Pulmonary artery endothelial cell (primary cell): ENCODE data around the gene NAALADL2. TPM values are rescaled to one million over a fixed set of nuclear protein-coding genes. Genes with fewer than 3 reads are reported as not detected.
"Not testable (repeated sequence)": the region's sequence is repeated elsewhere in the genome, so short reads cannot be mapped to it uniquely, and the experiment has no call there.

Experiments
- DNase-seq: peaks from one replicate; pipeline ENCODE4 v3.0.0-alpha.2; 2011; ENCODE audit warnings: low read depth, low spot score
- total RNA-seq: library from RNA; depleted of rRNA; stranded (reverse); fragments of >200 nt; gene quantifications from 2 replicates; pipeline ENCODE4 v1.2.3, GENCODE V29; 2014

Gene NAALADL2
- total RNA-seq, 1 donor from 2014 or later: 3.4 TPM

GRCh38 chr3:175416600-175416999 is 557.5 kb downstream of the NAALADL2 start:
- no peak for DNase-seq

GRCh38 chr3:175417426-175417825 is 558.3 kb downstream of the NAALADL2 start:
- no peak for DNase-seq

DNA sequence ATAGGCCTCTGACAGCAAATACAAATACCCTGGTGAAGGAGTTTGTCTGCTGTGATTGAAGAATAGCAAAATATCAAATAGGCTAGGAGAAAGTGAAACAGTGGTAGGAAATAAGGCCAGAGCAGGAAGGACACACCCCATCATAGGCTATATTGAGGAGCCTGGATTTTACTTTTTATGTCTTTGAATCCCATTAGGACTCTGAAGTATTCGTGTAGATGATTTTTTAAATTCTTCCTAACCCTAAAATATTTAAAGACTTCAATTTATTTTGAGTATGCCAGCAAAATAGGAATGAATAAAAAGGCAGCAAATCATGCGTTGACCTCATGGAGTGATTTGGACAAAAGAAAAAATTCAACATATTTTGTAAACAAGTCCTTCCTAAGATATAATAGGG is 562.8 kb downstream of the NAALADL2 start:
- no peak for DNase-seq

- DNase-seq: no peak
Measured at GRCh38 chr3:175422744-175423143, 563.6 kb downstream of the NAALADL2 start.

DNA sequence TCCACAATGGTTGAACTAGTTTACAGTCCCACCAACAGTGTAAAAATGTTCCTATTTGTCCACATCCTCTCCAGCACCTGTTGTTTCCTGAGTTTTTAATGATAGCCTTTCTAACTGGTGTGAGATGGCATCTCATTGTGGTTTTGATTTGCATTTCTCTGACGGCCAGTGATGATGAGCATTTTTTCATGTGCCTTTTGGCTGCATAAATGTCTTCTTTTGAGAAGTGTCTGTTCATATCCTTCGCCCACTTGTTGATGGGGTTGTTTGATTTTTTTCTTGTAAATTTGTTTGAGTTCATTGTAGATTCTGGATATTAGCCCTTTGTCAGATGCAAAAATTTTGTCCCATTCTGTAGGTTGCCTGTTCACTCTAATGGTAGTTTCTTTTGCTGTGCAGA is 564.7 kb downstream of the NAALADL2 start:
- DNase-seq: not testable (repeated sequence)

GRCh38 chr3:175426805-175427204 is 567.7 kb downstream of the NAALADL2 start:
- DNase-seq: no peak

- no peak for DNase-seq
Measured at GRCh38 chr3:175428466-175428865, 569.3 kb downstream of the NAALADL2 start.

- no peak for DNase-seq
Measured at GRCh38 chr3:175430983-175431773, 572.0 kb downstream of the NAALADL2 start.

DNA sequence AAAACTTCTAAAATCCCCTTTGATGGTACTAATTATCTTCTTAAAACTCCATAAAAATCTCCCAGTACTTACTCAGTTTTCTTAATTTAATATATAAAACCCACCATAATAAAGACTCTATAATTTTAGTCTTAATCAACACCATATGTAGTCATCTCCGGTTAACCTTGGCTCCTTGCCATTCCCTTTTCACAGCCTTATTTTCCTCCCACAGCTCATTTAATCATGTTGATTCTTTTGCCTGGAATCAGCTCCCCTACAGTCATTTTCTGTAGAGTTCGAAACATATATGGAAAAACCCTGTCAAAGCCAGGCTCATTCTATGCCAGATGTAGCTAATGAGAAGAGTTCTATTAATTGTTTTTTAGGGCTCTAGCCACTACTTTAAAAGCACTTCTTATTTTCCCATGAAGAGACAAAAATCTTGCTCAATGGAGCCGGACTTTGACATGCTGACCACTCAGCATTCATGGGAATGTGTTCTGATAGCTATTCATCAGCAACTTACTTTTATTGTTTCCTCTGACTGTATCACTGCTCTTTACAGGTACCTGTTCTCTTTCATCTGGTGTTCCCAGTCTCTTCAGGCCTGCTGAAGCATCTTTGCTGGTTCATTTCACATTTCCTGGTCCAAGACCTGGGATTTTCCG is 573.4 kb downstream of the NAALADL2 start:
- DNase-seq: peak; percentile 41

DNA sequence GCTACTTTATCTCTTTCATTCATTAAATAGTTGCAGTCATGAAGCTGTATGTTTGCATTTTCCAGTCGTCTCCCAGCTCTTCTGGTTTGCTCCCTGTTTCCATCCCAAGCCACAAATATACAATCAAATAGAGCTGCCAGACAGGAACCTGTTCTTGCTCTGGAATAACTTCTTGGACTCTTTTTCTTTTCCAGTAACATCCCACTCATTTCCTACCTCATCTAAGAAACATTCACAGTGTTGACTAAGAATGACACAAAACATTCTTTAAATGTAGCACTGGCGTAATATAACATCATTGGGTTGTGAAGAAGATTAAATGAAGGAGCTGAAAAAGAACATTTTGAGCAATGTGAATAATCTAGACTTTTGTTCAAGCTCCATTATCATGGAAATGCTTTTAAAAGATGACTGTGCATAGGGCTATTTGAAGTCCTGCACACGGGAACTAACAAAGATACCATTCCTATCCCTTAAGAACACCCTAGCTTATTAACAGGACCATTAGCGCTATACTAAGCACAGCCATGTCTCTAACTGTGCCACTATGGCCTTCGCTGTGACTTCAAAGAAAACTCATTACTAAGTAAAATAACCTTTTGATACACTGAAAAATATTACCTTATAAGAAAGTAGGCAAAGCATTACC is 574.0 kb downstream of the NAALADL2 start:
- DNase-seq: peak; percentile 1

GRCh38 chr3:175434561-175434960 is 575.4 kb downstream of the NAALADL2 start:
- no peak for DNase-seq

GRCh38 chr3:175443682-175444081 is 584.5 kb downstream of the NAALADL2 start:
- DNase-seq: no peak

DNA sequence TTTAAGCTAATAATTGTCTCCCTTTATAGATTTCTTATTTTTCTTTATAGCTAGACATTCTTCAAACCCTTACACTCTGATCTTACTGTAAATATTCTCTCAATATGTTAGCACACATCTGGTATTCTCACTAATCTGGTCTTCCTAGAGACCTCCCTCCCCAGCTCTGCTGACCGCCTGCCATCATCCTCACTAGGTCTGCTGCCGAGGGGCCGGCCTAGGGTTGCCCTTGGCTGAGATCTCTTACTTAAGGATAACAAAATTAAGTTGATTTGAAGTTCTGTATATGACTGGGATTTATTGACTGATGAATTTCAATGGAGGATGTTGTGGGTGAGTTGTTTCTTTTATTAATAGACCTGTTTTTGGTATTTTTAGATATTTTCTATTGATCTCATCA is 586.6 kb downstream of the NAALADL2 start:
- DNase-seq: no peak

DNA sequence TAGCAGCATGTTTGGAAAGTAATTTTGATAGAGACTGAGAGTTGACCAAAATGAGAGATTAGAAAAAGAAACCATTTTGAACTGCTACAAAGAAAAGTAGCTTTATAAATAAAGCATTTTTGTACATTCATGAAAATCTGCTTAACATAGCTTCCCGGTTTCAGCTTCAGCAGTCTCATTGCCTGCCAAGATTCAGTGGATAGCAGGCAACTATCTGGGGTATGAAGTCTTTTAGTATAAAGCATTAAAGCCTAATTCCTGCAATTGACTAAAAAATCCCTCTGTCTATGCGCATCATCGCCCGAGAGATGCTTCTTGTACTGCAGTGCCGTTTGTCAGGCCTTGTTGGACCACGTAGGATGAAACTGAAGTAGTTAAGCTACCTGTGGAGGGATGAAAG is 588.4 kb downstream of the NAALADL2 start:
- no peak for DNase-seq

DNA sequence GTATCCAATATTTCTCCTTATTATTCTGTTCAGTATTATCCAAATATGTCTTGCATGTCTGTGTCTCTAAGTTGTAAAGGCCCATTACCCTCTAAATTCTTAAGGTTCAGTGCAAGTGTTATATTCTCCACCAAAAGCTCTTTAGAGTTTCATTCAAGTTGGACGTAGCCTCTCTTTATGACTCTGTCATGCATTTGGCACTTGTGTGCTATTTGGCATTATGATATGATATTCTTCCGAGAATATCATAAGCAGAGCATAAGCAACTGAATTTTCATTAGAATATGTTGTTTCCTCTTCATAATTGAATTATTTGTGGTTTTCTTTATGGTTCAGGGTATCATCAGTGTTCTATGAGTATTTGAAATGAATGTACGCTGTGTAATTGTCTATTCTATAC is 594.2 kb downstream of the NAALADL2 start:
- no peak for DNase-seq

- DNase-seq: no peak
Measured at GRCh38 chr3:175456466-175456865, 597.3 kb downstream of the NAALADL2 start.

DNA sequence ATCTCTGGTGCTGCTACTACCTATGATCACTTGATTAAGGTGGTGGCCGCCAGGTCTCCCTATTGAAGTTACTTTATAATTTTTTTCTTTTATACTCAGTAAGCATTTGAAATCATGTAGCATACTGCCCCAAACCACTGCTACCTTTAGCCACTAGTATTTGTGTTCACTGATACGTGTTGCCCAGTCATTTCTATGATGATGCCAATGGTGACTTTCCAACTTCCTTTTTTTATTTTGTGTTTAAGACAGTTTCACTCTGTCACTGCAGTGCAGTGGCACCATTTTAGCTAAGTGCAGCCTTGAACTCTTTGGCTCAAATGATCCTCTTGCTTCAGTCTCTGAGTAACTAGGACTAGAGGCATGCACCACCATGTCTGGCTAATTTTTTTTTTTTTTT is 598.2 kb downstream of the NAALADL2 start:
- no peak for DNase-seq

DNA sequence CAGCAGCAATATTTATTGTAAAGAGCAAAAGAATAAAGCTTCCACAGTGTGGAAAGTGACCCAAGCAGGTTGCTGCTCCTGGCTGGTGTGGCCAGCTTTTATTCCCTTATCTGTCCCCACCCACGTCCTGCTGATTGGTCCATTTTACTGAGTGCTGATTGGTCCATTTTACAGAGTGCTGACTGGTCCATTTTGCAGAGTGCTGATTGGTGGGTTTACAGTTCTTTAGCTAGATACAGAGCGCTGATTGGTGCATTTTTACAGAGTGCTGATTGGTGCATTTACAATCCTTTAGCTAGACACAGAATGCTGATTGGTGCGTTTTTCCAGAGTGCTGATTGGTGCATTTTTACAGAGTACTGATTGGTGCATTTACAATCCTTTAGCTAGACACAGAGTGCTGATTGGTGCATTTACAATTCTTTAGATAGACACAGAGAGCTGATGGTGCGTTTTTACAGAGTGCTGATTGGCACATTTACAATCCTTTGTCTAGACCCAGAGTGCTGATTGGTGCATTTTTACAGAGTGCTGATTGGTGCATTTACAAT is 601.8 kb downstream of the NAALADL2 start:
- not testable (repeated sequence) for DNase-seq

GRCh38 chr3:175464362-175464761 is 605.2 kb downstream of the NAALADL2 start:
- no peak for DNase-seq

GRCh38 chr3:175469124-175469523 is 610.0 kb downstream of the NAALADL2 start:
- DNase-seq: no peak

DNA sequence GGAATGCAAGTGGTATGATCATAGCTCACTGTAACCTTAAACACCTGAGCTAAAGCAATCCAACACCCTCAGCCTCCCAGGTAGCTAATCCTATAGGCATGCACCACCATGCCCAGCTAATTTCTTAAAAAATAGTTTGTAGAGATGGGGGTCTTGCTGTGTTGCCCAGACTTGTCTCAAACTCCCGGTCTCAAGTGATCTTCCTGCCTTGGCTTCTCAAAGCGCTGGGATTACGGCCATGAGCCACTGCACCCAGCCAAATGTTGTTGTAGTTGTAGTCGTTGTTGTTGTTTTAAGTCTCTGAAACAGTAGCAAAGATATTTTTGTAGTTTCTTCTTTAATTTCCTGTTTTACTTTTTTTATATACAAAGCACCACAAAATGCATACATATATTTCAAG is 616.6 kb downstream of the NAALADL2 start:
- no peak for DNase-seq

GRCh38 chr3:175476489-175476888 is 617.4 kb downstream of the NAALADL2 start:
- DNase-seq: no peak
